Caco-2 (cell line): Measurements from ENCODE around the gene TMEM18. TPM values are rescaled to one million over a fixed set of nuclear protein-coding genes. Genes with fewer than 3 reads are reported as not detected.

Experiments used
- BruUV-seq: library from RNA; stranded (reverse); fragments of 400-500 nt; replicated peaks from 2 replicates; lab custom pipeline; 2021; lab: Mats Ljungman, UMichigan
- CTCF ChIA-PET: fragments of 300-600 bp; sonication (Branson Sonifier 250); formaldehyde crosslinking; loops from one replicate; lab custom pipeline; 2022; ENCODE audit warnings: antibody characterized with exemption; lab: Charles Lee
- POLR2A ChIA-PET: fragments of 300-600 bp; sonication (Branson Sonifier 250); formaldehyde crosslinking; loops from one replicate; lab custom pipeline; 2022; ENCODE audit warnings: antibody characterized with exemption; lab: Charles Lee
- DNase-seq, 2 experiments: peaks; one replicate each; pipeline versions ENCODE4 v3.0.0 to v3.0.0-alpha.2; 2020 to 2022
- H3K27me3 ChIP-seq: replicated peaks from 2 replicates; pipeline ENCODE4 v1.6.0; 2011; ENCODE audit warnings: low read length; ENCODE audit not compliant: control insufficient read depth, insufficient read depth
- H3K36me3 ChIP-seq: 2 replicates; pipeline ENCODE4 v1.5.1; 2011; ENCODE audit warnings: low read length; ENCODE audit not compliant: control insufficient read depth, insufficient read depth
- H3K4me1 ChIP-seq: fragments of 250-450 bp; sonication (Bioruptor Pico); 2 replicates; pipeline ENCODE4 v1.5.1; 2020; ENCODE audit warnings: mild to moderate bottlenecking
- H3K4me3 ChIP-seq: 2 replicates; pipeline ENCODE4 v1.5.1; 2011; ENCODE audit warnings: low read depth, mild to moderate bottlenecking, control low read depth, low read length
- H3K9me3 ChIP-seq: fragments of 250-450 bp; sonication (Bioruptor Pico); 2 replicates; pipeline ENCODE4 v1.5.1; 2020; ENCODE audit warnings: mild to moderate bottlenecking, moderate library complexity
- H3K27ac Mint-ChIP-seq: one replicate; pipeline ENCODE4 v1.8.0; 2022; ENCODE audit warnings: mixed read lengths; ENCODE audit not compliant: unreplicated experiment
- H3K27me3 Mint-ChIP-seq: one replicate; pipeline ENCODE4 v1.8.0; 2022; ENCODE audit warnings: mixed read lengths; ENCODE audit not compliant: insufficient read depth, unreplicated experiment
- H3K36me3 Mint-ChIP-seq: one replicate; pipeline ENCODE4 v1.8.0; 2022; ENCODE audit warnings: mild to moderate bottlenecking, mixed read lengths; ENCODE audit not compliant: insufficient read depth, unreplicated experiment
- H3K4me1 Mint-ChIP-seq: one replicate; pipeline ENCODE4 v1.8.0; 2022; ENCODE audit warnings: low read depth, mixed read lengths; ENCODE audit not compliant: unreplicated experiment
- H3K4me3 Mint-ChIP-seq: one replicate; pipeline ENCODE4 v1.8.0; 2022; ENCODE audit warnings: mild to moderate bottlenecking, moderate library complexity, mixed read lengths; ENCODE audit not compliant: unreplicated experiment
- H3K9me3 Mint-ChIP-seq: one replicate; pipeline ENCODE4 v1.8.0; 2022; ENCODE audit warnings: mixed read lengths; ENCODE audit not compliant: unreplicated experiment
- CTCF ChIP-seq, 2 experiments: fragments of 200-600 bp in 1 of 2; IDR thresholded peaks; 1 replicate in 1 of 2; 2 replicates in 1 of 2; pipeline versions ENCODE4 v1.5.1 to v1.8.0; 2011 to 2022; ENCODE audit warnings: antibody characterized with exemption in 1 of 2, control low read depth in 1 of 2, inconsistent platforms in 1 of 2, low read depth in 1 of 2, low read length in 1 of 2, mild to moderate bottlenecking in 1 of 2, moderate library complexity in 1 of 2; ENCODE audit not compliant: insufficient read depth in 1 of 2, severe bottlenecking in 1 of 2, unreplicated experiment in 1 of 2
- intact Hi-C: fragments of 100-400 bp; cut with micrococcal nuclease; formaldehyde crosslinking; loops from one replicate; pipeline ENCODE4 v1.10.0; 2022; ENCODE audit not compliant: unreplicated experiment
- total RNA-seq: library from RNA; stranded (reverse); gene quantifications from 2 replicates; pipeline ENCODE4 v1.2.3, GENCODE V29; 2022

Gene TMEM18
- total RNA-seq, 1 experiment from 2014 or later = 22.9 TPM

GRCh38 chr2:657766-658165, 19.4 kb downstream of the TMEM18 start:
- H3K9me3 ChIP-seq = no peaks in the 10 kb centered on the region
- H3K36me3 Mint-ChIP-seq = no peaks in the 10 kb centered on the region
- no peak overlapping the region for H3K4me3 Mint-ChIP-seq
- POLR2A ChIA-PET = no interaction called here
- no peak overlapping the region for H3K4me3 ChIP-seq
- intact Hi-C loops = no loop called here
- no peak for DNase-seq
- CTCF ChIA-PET = no interaction called here
- no peak for TF ChIP-seq CTCF (IDR thresholded peaks at IDR 0.05; ENCODE audit: insufficient read depth in 1 of 2, low read depth in 1 of 2, low read length in 1 of 2, severe bottlenecking in 1 of 2, unreplicated experiment in 1 of 2)
- no TSS peak for BruUV-seq
- no peaks in the 10 kb centered on the region for H3K4me1 ChIP-seq
- H3K9me3 Mint-ChIP-seq = no peaks in the 10 kb centered on the region
- no peaks in the 10 kb centered on the region for H3K27me3 ChIP-seq
- no peaks in the 10 kb centered on the region for H3K36me3 ChIP-seq
- H3K27me3 Mint-ChIP-seq = peaks cover 15% of the 10 kb centered on the region
- H3K27ac Mint-ChIP-seq = no peak overlapping the region
- no peaks in the 10 kb centered on the region for H3K4me1 Mint-ChIP-seq

- ChIA-PET POLR2A (no interaction called here), CTCF (no interaction called here)
- Histone ChIP-seq H3K36me3 (no peaks in the 10 kb centered on the region), H3K4me3 (no peak overlapping the region), H3K4me1 (no peaks in the 10 kb centered on the region), H3K27me3 (no peaks in the 10 kb centered on the region), H3K9me3 (no peaks in the 10 kb centered on the region)
- no peaks in the 10 kb centered on the region for H3K9me3 Mint-ChIP-seq
- BruUV-seq = no TSS peak
- intact Hi-C loops = no loop called here
- no peak overlapping the region for H3K27ac Mint-ChIP-seq
- H3K4me3 Mint-ChIP-seq = no peak overlapping the region
- TF ChIP-seq CTCF (IDR thresholded peaks at IDR 0.05; ENCODE audit: insufficient read depth in 1 of 2, low read depth in 1 of 2, low read length in 1 of 2, severe bottlenecking in 1 of 2, unreplicated experiment in 1 of 2) = no peak
- no peak for DNase-seq
- H3K4me1 Mint-ChIP-seq = no peaks in the 10 kb centered on the region
- peaks cover 15% of the 10 kb centered on the region for H3K27me3 Mint-ChIP-seq
- H3K36me3 Mint-ChIP-seq = no peaks in the 10 kb centered on the region
These were observed 20.5 kb downstream of the TMEM18 start for GRCh38 chr2:656676-657075.

GRCh38 chr2:655626-656025, 21.6 kb downstream of the TMEM18 start:
- peaks cover 12% of the 10 kb centered on the region for H3K27me3 Mint-ChIP-seq
- POLR2A ChIA-PET = no interaction called here
- H3K36me3 Mint-ChIP-seq = no peaks in the 10 kb centered on the region
- DNase-seq = no peak
- CTCF ChIA-PET = no interaction called here
- Histone ChIP-seq H3K4me1 (no peaks in the 10 kb centered on the region), H3K4me3 (no peak overlapping the region), H3K9me3 (no peaks in the 10 kb centered on the region), H3K36me3 (no peaks in the 10 kb centered on the region), H3K27me3 (no peaks in the 10 kb centered on the region)
- H3K4me1 Mint-ChIP-seq = no peaks in the 10 kb centered on the region
- BruUV-seq = no TSS peak
- no peaks in the 10 kb centered on the region for H3K9me3 Mint-ChIP-seq
- intact Hi-C loops = no loop called here
- no peak overlapping the region for H3K4me3 Mint-ChIP-seq
- H3K27ac Mint-ChIP-seq = no peak overlapping the region
- no peak for TF ChIP-seq CTCF (IDR thresholded peaks at IDR 0.05; ENCODE audit: insufficient read depth in 1 of 2, low read depth in 1 of 2, low read length in 1 of 2, severe bottlenecking in 1 of 2, unreplicated experiment in 1 of 2)
